ENCODE results near the gene FAM193B. TPM values are rescaled to one million over a fixed set of nuclear protein-coding genes. Genes with fewer than 3 reads are reported as not detected.

Gene FAM193B
- total and polyA plus RNA-seq, 2 of the 13 experiments (the other 11 are each of a cell fraction or from before 2014, with no cell fraction given), result 21.2 to 40.9 TPM

DNA sequence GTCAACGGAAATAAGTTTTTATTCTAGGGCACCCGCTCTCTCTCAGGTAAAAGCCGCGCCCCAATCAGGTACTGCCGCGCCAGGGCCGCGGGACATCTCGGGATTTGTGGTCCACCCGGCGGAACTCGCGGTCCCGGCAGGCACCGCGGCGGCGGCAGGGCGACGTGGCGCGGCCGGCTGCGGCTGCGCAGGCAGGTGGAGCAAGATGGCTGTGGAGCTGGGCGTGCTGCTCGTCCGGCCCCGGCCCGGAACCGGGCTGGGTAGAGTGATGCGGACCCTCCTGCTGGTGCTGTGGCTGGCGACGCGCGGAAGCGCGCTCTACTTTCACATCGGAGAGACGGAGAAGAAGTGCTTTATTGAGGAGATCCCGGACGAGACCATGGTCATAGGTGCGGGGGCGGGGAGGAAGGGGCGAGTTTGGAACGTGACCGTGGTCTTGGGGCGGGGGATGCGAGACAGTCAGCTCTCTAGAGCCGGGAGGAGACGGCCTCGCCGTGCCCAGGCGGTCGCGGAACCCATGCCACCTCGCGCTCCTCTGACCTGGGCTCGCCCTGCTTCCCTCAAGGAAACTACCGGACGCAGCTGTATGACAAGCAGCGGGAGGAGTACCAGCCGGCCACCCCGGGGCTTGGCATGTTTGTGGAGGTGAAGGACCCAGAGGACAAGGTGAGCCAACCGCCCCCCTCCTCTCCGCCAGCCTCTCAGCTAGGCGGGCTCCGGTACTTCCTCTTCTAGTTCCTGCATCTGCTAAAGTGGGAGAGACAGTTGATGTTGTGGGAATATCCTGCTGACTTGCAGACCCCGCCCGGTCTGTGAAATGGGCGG, 37.9 kb upstream of the FAM193B start, which contains the start of gene TMED9 (continued):
- TF ChIP-seq, protein P1, sequence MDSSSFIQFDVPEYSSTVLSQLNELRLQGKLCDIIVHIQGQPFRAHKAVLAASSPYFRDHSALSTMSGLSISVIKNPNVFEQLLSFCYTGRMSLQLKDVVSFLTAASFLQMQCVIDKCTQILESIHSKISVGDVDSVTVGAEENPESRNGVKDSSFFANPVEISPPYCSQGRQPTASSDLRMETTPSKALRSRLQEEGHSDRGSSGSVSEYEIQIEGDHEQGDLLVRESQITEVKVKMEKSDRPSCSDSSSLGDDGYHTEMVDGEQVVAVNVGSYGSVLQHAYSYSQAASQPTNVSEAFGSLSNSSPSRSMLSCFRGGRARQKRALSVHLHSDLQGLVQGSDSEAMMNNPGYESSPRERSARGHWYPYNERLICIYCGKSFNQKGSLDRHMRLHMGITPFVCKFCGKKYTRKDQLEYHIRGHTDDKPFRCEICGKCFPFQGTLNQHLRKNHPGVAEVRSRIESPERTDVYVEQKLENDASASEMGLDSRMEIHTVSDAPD (CRISPR knock-in tag; IDR thresholded peaks at IDR 0.05), result no peak
- TF ChIP-seq ZMYM4 (CRISPR knock-in tag; IDR thresholded peaks at IDR 0.05) (peak; percentile 27; the same call in 1 of the 2 replicates), CAMTA2 (CRISPR knock-in tag; IDR thresholded peaks at IDR 0.05; ENCODE audit: borderline replicate concordance) (peak; percentile 63; the same call in 1 of the 2 replicates), ONECUT2 (CRISPR knock-in tag; IDR thresholded peaks at IDR 0.05) (no peak), ZFP36L1 (CRISPR knock-in tag; IDR thresholded peaks at IDR 0.05) (no peak), ZNF235 (CRISPR knock-in tag; IDR thresholded peaks at IDR 0.05; ENCODE audit: borderline replicate concordance) (peak; percentile 86; the same call in 1 of the 2 replicates), MAZ (IDR thresholded peaks at IDR 0.05; ENCODE audit: borderline replicate concordance, low read depth, low read length) (no peak), MAZ (CRISPR knock-in tag; IDR thresholded peaks at IDR 0.05; ENCODE audit: low read depth) (peak; percentile 58; the same call in 1 of the 2 replicates), MAFK (conservative IDR thresholded peaks at IDR 0.05 in 1 of 2, IDR thresholded peaks at IDR 0.05 in 1 of 2; ENCODE audit: low read length in 2 of 2) (no peak), CEBPB (IDR thresholded peaks at IDR 0.05; ENCODE audit: borderline replicate concordance, low read depth, low read length) (no peak), ZNF230 (CRISPR knock-in tag; IDR thresholded peaks at IDR 0.05) (no peak), ZFY (CRISPR knock-in tag; IDR thresholded peaks at IDR 0.05) (peak; percentile 82), ZNF3 (CRISPR knock-in tag; IDR thresholded peaks at IDR 0.05) (no peak), ETV5 (CRISPR knock-in tag; IDR thresholded peaks at IDR 0.05; ENCODE audit: borderline replicate concordance) (peak; percentile 40; the same call in 1 of the 2 replicates), ZNF207 (IDR thresholded peaks at IDR 0.05; ENCODE audit: borderline replicate concordance) (no peak), ZNF891 (CRISPR knock-in tag; IDR thresholded peaks at IDR 0.05) (no peak), ETV6 (CRISPR knock-in tag; conservative IDR thresholded peaks at IDR 0.05) (peak; percentile 53; the same call in 1 of the 2 replicates), PHF20 (CRISPR knock-in tag; IDR thresholded peaks at IDR 0.05) (peak; percentile 64), PAF1 (CRISPR knock-in tag; IDR thresholded peaks at IDR 0.05) (no peak), CHD2 (IDR thresholded peaks at IDR 0.05; ENCODE audit: low read depth, low read length) (peak; percentile 76), SMAD9 (CRISPR knock-in tag; IDR thresholded peaks at IDR 0.05) (no peak)
- TF ChIP-seq, protein P2, sequence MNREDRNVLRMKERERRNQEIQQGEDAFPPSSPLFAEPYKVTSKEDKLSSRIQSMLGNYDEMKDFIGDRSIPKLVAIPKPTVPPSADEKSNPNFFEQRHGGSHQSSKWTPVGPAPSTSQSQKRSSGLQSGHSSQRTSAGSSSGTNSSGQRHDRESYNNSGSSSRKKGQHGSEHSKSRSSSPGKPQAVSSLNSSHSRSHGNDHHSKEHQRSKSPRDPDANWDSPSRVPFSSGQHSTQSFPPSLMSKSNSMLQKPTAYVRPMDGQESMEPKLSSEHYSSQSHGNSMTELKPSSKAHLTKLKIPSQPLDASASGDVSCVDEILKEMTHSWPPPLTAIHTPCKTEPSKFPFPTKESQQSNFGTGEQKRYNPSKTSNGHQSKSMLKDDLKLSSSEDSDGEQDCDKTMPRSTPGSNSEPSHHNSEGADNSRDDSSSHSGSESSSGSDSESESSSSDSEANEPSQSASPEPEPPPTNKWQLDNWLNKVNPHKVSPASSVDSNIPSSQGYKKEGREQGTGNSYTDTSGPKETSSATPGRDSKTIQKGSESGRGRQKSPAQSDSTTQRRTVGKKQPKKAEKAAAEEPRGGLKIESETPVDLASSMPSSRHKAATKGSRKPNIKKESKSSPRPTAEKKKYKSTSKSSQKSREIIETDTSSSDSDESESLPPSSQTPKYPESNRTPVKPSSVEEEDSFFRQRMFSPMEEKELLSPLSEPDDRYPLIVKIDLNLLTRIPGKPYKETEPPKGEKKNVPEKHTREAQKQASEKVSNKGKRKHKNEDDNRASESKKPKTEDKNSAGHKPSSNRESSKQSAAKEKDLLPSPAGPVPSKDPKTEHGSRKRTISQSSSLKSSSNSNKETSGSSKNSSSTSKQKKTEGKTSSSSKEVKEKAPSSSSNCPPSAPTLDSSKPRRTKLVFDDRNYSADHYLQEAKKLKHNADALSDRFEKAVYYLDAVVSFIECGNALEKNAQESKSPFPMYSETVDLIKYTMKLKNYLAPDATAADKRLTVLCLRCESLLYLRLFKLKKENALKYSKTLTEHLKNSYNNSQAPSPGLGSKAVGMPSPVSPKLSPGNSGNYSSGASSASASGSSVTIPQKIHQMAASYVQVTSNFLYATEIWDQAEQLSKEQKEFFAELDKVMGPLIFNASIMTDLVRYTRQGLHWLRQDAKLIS (CRISPR knock-in tag; IDR thresholded peaks at IDR 0.05), result no peak
- TF ChIP-seq, protein P3, sequence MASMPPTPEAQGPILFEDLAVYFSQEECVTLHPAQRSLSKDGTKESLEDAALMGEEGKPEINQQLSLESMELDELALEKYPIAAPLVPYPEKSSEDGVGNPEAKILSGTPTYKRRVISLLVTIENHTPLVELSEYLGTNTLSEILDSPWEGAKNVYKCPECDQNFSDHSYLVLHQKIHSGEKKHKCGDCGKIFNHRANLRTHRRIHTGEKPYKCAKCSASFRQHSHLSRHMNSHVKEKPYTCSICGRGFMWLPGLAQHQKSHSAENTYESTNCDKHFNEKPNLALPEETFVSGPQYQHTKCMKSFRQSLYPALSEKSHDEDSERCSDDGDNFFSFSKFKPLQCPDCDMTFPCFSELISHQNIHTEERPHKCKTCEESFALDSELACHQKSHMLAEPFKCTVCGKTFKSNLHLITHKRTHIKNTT (CRISPR knock-in tag; IDR thresholded peaks at IDR 0.05), result no peak
- TF ChIP-seq, protein P4, sequence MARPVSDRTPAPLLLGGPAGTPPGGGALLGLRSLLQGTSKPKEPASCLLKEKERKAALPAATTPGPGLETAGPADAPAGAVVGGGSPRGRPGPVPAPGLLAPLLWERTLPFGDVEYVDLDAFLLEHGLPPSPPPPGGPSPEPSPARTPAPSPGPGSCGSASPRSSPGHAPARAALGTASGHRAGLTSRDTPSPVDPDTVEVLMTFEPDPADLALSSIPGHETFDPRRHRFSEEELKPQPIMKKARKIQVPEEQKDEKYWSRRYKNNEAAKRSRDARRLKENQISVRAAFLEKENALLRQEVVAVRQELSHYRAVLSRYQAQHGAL (CRISPR knock-in tag; IDR thresholded peaks at IDR 0.05; ENCODE audit: not compliant biosample characterization), result no peak
